ENCODE measurements around the gene SNAP25. TPM values are rescaled to one million over a fixed set of nuclear protein-coding genes. Genes with fewer than 3 reads are reported as not detected.

SNAP25 gene
- total RNA-seq, 1 donor from 2014 or later = not detected

- no peak for ATAC-seq
- no peak for DNase-seq (ENCODE audit: missing footprints)
- intact Hi-C loops (cut with DNase I) = no loop called here
These were observed 130.5 kb downstream of the SNAP25 start for GRCh38 chr20:10349118-10349517.

GRCh38 chr20:10350188-10350842 is 131.7 kb downstream of the SNAP25 start:
- DNase-seq (ENCODE audit: missing footprints) = no peak
- no peak for ATAC-seq
- intact Hi-C loops (cut with DNase I) = no loop called here

- intact Hi-C loops (cut with DNase I) = no loop called here
- ATAC-seq (no peak), DNase-seq (ENCODE audit: missing footprints) (no peak)
These were observed 134.5 kb downstream of the SNAP25 start for GRCh38 chr20:10352934-10353824.

GRCh38 chr20:10356628-10357027 is 138.0 kb downstream of the SNAP25 start:
- no peak for DNase-seq (ENCODE audit: missing footprints)
- no peak for ATAC-seq
- intact Hi-C loops (cut with DNase I) = no loop called here

Other genes with a start within 250 kb of the SNAP25 start
- gene ANKEF1, start 183.8 kb upstream of the SNAP25 start, total RNA-seq = 1.1 TPM
- gene MKKS, start 215.4 kb downstream of the SNAP25 start, total RNA-seq = 27.4 TPM
- 2.8 TPM for gene SLX4IP, start 216.5 kb downstream of the SNAP25 start, total RNA-seq